Adrenal gland (tissue), 12 donors: ENCODE measurements around the gene TBC1D24. TPM values are rescaled to one million over a fixed set of nuclear protein-coding genes. Genes with fewer than 3 reads are reported as not detected.

Experiments used
- DNase-seq, 7 donors: peaks; one replicate each; pipeline ENCODE4 v3.0.0-alpha.2; 2019 to 2020
- H3K27ac ChIP-seq, 5 donors: fragments of 200-600 bp; sonication (generic) in 4 of 5; 1 replicate in 3 of 5; 2 replicates in 2 of 5; pipeline versions ENCODE4 v1.5.1 to v1.8.0; 2016 to 2020; ENCODE audit warnings: mild to moderate bottlenecking in 1 of 5
- H3K27me3 ChIP-seq: fragments of 200-600 bp; 2 replicates; pipeline ENCODE4 v1.8.0; 2021
- H3K36me3 ChIP-seq, 2 donors: fragments of 200-600 bp; replicated peaks in 1 of 2; 1 replicate in 1 of 2; 2 replicates in 1 of 2; pipeline versions ENCODE4 v1.5.1 to v1.8.0; 2018 to 2022
- H3K4me1 ChIP-seq, 2 donors: fragments of 200-600 bp; replicated peaks in 1 of 2; 1 replicate in 1 of 2; 2 replicates in 1 of 2; pipeline versions ENCODE4 v1.5.1 to v1.8.0; 2018 to 2021
- H3K4me3 ChIP-seq, 4 donors: fragments of 200-600 bp; sonication (generic) in 3 of 4; one replicate each; pipeline ENCODE4 v1.5.1; 2016 to 2018
- H3K9me3 ChIP-seq, 3 donors: fragments of 200-600 bp; sonication (generic) in 1 of 3; replicated peaks in 1 of 3; 1 replicate in 2 of 3; 2 replicates in 1 of 3; pipeline versions ENCODE4 v1.5.1 to v1.8.0; 2016 to 2021
- POLR2A ChIP-seq, 2 donors: fragments of 450-650 bp; IDR thresholded peaks; one replicate each; pipeline ENCODE4 v1.6.1; 2017; ENCODE audit warnings: antibody characterized with exemption in 2 of 2, mild to moderate bottlenecking in 2 of 2, moderate library complexity in 1 of 2
- WGBS, 4 donors: extraction: QIAGEN DNeasy Blood & Tissue Kit in 2 of 4; methylation state at CpG; one replicate each; pipeline versions ENCODE4 v1.1.5 to v1.1.7; 2013 to 2017; 5-methylcytosine and 5-hydroxymethylcytosine counted together
- intact Hi-C, 2 donors: fragments of 100-400 bp; cut with DNase I; formaldehyde crosslinking; loops; one replicate each; pipeline versions ENCODE4 v1.14.1 to v1.15.0; 2022 to 2023
- polyA plus RNA-seq, 3 donors: library from polyadenylated mRNA; stranded (reverse); fragments of 200-250 nt in 2 of 3; fragments of 350-450 nt in 1 of 3; fragmentation: Illumina TruSeq in 1 of 3; extraction: RNeasy Lipid Tissue Mini Kit (QIAGEN cat#74804) in 1 of 3; gene quantifications; one replicate each; pipeline ENCODE4 v1.2.3, GENCODE V29; 2013 to 2014
- total RNA-seq, 9 donors: library from RNA; depleted of rRNA in 4 of 9; stranded (reverse); fragments of >200 nt in 4 of 9; fragments of 120-200 nt in 1 of 9; fragmentation: NEBNext Ultra II Directional in 1 of 9; extraction: Animal tissue kit (Norgen Biotek cat#: 25700) in 1 of 9; gene quantifications; one replicate each; pipeline versions ENCODE4 v1.1.0 to v1.2.4, GENCODE V29; 2013 to 2023
- TF ChIP-seq, protein P1 (sequence below), 6 experiments: fragments of 450-650 bp in 4 of 6; fragments of 200-600 bp in 2 of 6; sonication (generic) in 1 of 6; IDR thresholded peaks; 1 replicate in 5 of 6; 2 replicates in 1 of 6; pipeline versions ENCODE4 v1.5.1 to v1.8.0; 2016 to 2021; ENCODE audit warnings: antibody characterized with exemption in 6 of 6, mild to moderate bottlenecking in 2 of 6, moderate library complexity in 1 of 6
- donor health status: healthy with polysubstance abuse.
- donor health status: Bipolar disorder and iron deficiency.
- donor health status: DM: yes; HTN: yes; CAD: no.
- donor health status: DM: no; HTN: no; CAD: no.
- donor health status: DM: no; HTN: no; CAD: no.
- donor health status: DM: yes; HTN: yes; CAD: no.

The TBC1D24 gene
- total and polyA plus RNA-seq, 12 donors = 3.9 to 18.5 (median 13.9) TPM

- TF ChIP-seq, protein P1, sequence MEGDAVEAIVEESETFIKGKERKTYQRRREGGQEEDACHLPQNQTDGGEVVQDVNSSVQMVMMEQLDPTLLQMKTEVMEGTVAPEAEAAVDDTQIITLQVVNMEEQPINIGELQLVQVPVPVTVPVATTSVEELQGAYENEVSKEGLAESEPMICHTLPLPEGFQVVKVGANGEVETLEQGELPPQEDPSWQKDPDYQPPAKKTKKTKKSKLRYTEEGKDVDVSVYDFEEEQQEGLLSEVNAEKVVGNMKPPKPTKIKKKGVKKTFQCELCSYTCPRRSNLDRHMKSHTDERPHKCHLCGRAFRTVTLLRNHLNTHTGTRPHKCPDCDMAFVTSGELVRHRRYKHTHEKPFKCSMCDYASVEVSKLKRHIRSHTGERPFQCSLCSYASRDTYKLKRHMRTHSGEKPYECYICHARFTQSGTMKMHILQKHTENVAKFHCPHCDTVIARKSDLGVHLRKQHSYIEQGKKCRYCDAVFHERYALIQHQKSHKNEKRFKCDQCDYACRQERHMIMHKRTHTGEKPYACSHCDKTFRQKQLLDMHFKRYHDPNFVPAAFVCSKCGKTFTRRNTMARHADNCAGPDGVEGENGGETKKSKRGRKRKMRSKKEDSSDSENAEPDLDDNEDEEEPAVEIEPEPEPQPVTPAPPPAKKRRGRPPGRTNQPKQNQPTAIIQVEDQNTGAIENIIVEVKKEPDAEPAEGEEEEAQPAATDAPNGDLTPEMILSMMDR (IDR thresholded peaks at IDR 0.05) = no peak
- TF ChIP-seq POLR2A (IDR thresholded peaks at IDR 0.05) = no peak
- no peaks in the 10 kb centered on the region for H3K27me3 ChIP-seq
- no peaks in the 10 kb centered on the region for H3K9me3 ChIP-seq
- intact Hi-C loops = no loop called here
- no peak overlapping the region for H3K27ac ChIP-seq
- H3K4me1 ChIP-seq = peaks cover 0 to 12% of the 10 kb centered on the region in 2 donors
- 83 to 88% (median 84%) methylated on average over 10 to 13 of the region's 13 CpGs for WGBS, 4 donors
- no peak for DNase-seq
- H3K36me3 ChIP-seq = peaks cover 0 to 5% of the 10 kb centered on the region in 2 donors
- no peak overlapping the region for H3K4me3 ChIP-seq
Measured at GRCh38 chr16:2457267-2457666, 17.7 kb upstream of the TBC1D24 start.

DNA sequence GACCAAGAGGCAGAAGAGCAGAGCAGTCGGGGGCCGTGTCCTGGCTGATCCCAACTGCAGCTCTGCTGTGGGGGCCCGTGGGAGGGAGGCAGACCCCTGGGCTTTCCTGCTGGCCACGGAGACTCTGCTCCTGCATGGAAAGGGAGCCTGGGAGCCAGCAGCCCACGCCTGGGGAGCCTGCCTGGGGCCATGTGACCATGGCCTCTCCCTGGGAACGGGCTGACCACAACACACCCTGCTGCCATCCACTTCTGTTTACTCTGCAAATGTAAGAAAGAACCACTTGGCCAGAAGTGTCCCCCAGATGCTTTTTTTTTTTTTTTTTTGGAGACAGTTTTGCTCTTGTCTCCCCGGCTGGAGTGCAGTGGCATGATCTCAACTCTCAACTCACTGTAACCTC lies 17.0 kb upstream of the TBC1D24 start:
- no peaks in the 10 kb centered on the region for H3K9me3 ChIP-seq
- TF ChIP-seq, protein P1 (IDR thresholded peaks at IDR 0.05) = no peak
- no peak for TF ChIP-seq POLR2A (IDR thresholded peaks at IDR 0.05)
- H3K27ac ChIP-seq = no peak overlapping the region
- H3K36me3 ChIP-seq = peaks cover 0 to 5% of the 10 kb centered on the region in 2 donors
- H3K27me3 ChIP-seq = no peaks in the 10 kb centered on the region
- no peak overlapping the region for H3K4me3 ChIP-seq
- intact Hi-C loops = no loop called here
- H3K4me1 ChIP-seq = peaks cover 0 to 12% of the 10 kb centered on the region in 2 donors
- 84 to 89% (median 87%) methylated on average over 5 to 7 of the region's 7 CpGs for WGBS, 4 donors
- no peak for DNase-seq

DNA sequence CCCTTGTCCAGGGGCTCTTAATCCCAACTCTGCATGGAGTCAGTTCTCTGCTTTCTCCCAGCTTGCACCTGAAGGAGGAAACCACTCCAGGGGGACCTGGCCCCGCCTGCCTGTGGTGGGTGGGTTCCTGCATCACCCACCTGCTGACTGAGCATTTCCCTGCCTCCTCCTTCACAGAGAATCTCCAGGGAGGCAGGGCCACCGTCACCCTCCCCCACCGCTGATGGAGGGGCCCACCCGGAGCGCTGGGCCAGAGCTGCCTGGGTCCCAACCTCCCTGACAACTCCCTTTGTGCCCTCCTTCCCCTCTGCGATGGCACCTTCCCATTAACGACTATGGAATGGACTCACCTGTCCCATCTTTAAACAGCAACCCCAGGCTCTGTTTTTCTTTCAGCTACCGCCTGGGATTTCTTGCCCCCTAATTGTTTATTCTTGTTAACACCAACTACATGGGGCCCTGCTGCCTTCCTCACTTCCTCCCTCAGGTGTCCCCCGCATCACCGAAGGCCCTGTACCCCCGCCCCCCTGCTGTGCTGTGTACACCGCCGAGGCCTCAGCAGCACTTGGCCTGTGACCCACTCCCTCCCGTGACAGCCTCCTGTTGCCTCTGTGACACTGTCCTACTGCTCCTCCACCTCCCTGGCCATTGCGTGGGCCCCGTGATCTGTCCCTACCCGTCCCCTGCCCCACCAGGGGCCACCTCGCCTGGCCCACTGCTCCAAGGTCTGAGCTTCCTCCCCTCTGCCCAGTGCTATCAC lies 15.9 kb upstream of the TBC1D24 start:
- Histone ChIP-seq H3K27me3 (no peaks in the 10 kb centered on the region), H3K36me3 (no peaks in the 10 kb centered on the region), H3K4me1 (peaks cover 0 to 12% of the 10 kb centered on the region in 2 donors), H3K4me3 (peak overlapping the region in 3 of 4 donors; percentile 6 to 67 (median 41)), H3K27ac (no peak overlapping the region), H3K9me3 (no peaks in the 10 kb centered on the region)
- intact Hi-C loops = no loop called here
- WGBS, 4 donors = 20 to 28% (median 23%) methylated on average over 11 to 18 of the region's 18 CpGs
- no peak for DNase-seq
- TF ChIP-seq, protein P1 (IDR thresholded peaks at IDR 0.05) = no peak
- no peak for TF ChIP-seq POLR2A (IDR thresholded peaks at IDR 0.05)

GRCh38 chr16:2459647-2460390 lies 15.1 kb upstream of the TBC1D24 start, which contains the start of gene TEDC2:
Gene TEDC2, plus strand, starts transcription at chr16:2460109. Its CDS starts 36 bp downstream, at chr16:2460145.
- peak within 1 kb of the TSS in 3 of 4 donors; percentile 6 to 67 (median 41) for H3K4me3 ChIP-seq
- TF ChIP-seq, protein P1 (IDR thresholded peaks at IDR 0.05) = no peak
- no peak for TF ChIP-seq POLR2A (IDR thresholded peaks at IDR 0.05)
- H3K36me3 ChIP-seq = no peaks in the 10 kb centered on the region
- H3K9me3 ChIP-seq = no peaks in the 10 kb centered on the region
- H3K27me3 ChIP-seq = no peaks in the 10 kb centered on the region
- peaks cover 0 to 12% of the 10 kb centered on the region in 2 donors for H3K4me1 ChIP-seq
- H3K27ac ChIP-seq = peak within 1 kb of the TSS in 1 of 5 donors; percentile 44
- 0% methylated on average over 20 to 66 of the region's 66 CpGs for WGBS, 4 donors
- intact Hi-C loops = no loop called here
- peak; percentile 95 to 98 (median 96) for DNase-seq
